A549 (cell line): ENCODE data around the gene THY1.
A peak's percentile ranks its signal among the peaks of the same experiment; 100 is the strongest.

Experiments used
- ESRRA ChIP-seq: fragments of 150-350 bp; IDR thresholded peaks from 2 replicates; pipeline ENCODE4 v1.6.1; 2014; ENCODE audit warnings: mild to moderate bottlenecking, low read length, borderline replicate concordance
- HOXA7 ChIP-seq: fragments of 250-450 bp; sonication (Bioruptor Pico); IDR thresholded peaks from 2 replicates; pipeline ENCODE4 v1.5.0; 2020; ENCODE audit warnings: mild to moderate bottlenecking, moderate library complexity
- JUN ChIP-seq, 2 experiments: fragments of >200 bp; sonication (Bioruptor Twin); formaldehyde crosslinking; IDR thresholded peaks; 2 replicates in 1 of 2; 3 replicates in 1 of 2; pipeline ENCODE4 v1.6.1; 2016 to 2017
- MAZ ChIP-seq: fragments of 150-350 bp; IDR thresholded peaks from 2 replicates; pipeline ENCODE4 v1.6.1; 2014; ENCODE audit warnings: antibody characterized with exemption, low read depth, low read length, borderline replicate concordance
- POLR2A ChIP-seq: IDR thresholded peaks from 2 replicates; pipeline ENCODE4 v1.6.1; 2012; ENCODE audit warnings: mild to moderate bottlenecking, low read length
- RFX5 ChIP-seq: fragments of 450-650 bp; IDR thresholded peaks from 2 replicates; pipeline ENCODE4 v1.7.1; 2014; ENCODE audit warnings: antibody characterized with exemption, mild to moderate bottlenecking, moderate library complexity
- RNF2 ChIP-seq: fragments of 200-600 bp; sonication (generic); IDR thresholded peaks from 2 replicates; pipeline ENCODE4 v1.6.1; 2016; ENCODE audit warnings: low read depth, mild to moderate bottlenecking, antibody characterized with exemption, moderate library complexity, borderline replicate concordance
- ZNF302 ChIP-seq: fragments of 250-450 bp; sonication (Bioruptor Pico); IDR thresholded peaks from 2 replicates; pipeline ENCODE4 v1.9.0; 2021; ENCODE audit warnings: inconsistent platforms, mild to moderate bottlenecking, moderate library complexity
- TF ChIP-seq, protein P1 (sequence below): fragments of >200 bp; sonication (Bioruptor Twin); formaldehyde crosslinking; IDR thresholded peaks from 3 replicates; pipeline ENCODE4 v1.5.1; 2016

DNA sequence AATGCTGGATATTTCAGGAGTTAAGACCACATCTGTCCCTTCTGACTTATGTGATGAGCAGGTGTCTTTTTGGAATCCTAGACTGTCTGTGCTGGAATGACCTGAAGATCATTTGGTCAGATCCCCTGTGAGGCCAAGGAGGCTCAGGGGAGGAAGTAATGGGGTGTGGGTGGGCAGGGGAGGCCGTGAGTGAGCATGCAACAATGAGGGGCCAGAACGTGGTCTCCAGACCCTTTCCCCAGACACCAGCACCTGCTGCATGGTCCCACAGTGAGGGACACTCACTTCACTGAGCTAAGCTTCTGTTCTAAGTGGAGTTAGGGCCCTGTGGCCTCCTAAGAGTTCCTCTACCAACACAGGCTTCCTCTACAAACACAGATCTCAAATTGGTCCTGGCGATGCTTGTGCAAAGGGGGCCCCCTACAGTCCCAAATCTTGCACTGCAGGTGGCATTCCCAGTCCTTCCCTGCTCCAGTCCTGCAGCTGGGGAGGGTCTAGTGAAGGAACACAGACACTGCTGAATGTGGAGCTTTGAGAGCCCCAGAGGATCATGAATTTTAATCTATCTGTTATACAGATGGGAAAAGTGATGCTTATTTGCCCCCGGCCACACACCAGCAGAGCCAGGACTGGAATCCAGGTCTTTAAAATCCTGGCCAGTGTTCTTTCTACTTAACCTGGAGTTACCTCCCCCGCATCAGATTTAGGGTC is 48.9 kb downstream of the THY1 start:
- TF ChIP-seq ESRRA (no peak), RNF2 (no peak), ZNF302 (CRISPR knock-in tag) (no peak), JUN (IDR thresholded peaks at IDR 0.05) (no peak), MAZ (no peak), RFX5 (no peak), HOXA7 (CRISPR knock-in tag) (no peak), POLR2A (no peak)
- TF ChIP-seq, protein P1, sequence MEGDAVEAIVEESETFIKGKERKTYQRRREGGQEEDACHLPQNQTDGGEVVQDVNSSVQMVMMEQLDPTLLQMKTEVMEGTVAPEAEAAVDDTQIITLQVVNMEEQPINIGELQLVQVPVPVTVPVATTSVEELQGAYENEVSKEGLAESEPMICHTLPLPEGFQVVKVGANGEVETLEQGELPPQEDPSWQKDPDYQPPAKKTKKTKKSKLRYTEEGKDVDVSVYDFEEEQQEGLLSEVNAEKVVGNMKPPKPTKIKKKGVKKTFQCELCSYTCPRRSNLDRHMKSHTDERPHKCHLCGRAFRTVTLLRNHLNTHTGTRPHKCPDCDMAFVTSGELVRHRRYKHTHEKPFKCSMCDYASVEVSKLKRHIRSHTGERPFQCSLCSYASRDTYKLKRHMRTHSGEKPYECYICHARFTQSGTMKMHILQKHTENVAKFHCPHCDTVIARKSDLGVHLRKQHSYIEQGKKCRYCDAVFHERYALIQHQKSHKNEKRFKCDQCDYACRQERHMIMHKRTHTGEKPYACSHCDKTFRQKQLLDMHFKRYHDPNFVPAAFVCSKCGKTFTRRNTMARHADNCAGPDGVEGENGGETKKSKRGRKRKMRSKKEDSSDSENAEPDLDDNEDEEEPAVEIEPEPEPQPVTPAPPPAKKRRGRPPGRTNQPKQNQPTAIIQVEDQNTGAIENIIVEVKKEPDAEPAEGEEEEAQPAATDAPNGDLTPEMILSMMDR = peak; percentile 73
